Body of pancreas (tissue), 4 donors: Measurements from ENCODE around the gene FCHSD2. TPM values are rescaled to one million over a fixed set of nuclear protein-coding genes. Genes with fewer than 3 reads are reported as not detected.

Experiments used
- ATAC-seq: fragments of 150-250 bp; one replicate; pipeline ENCODE4 v1.9.1; 2016
- DNase-seq, 4 donors: peaks; one replicate each; pipeline ENCODE4 v3.0.0-alpha.2; 2019
- H3K27ac ChIP-seq, 4 donors: fragments of 200-600 bp; sonication (generic); 1 replicate in 3 of 4; 2 replicates in 1 of 4; pipeline versions ENCODE4 v1.5.1 to v1.6.1; 2016 to 2019; ENCODE audit warnings: mild to moderate bottlenecking in 1 of 4, mixed read lengths in 1 of 4, moderate library complexity in 1 of 4
- H3K27me3 ChIP-seq, 2 donors: fragments of 200-600 bp; sonication (generic); one replicate each; pipeline ENCODE4 v1.6.0; 2016; ENCODE audit warnings: mild to moderate bottlenecking in 1 of 2
- H3K36me3 ChIP-seq, 2 donors: fragments of 200-600 bp; sonication (generic); replicated peaks in 1 of 2; 2 replicates each; pipeline ENCODE4 v1.5.1; 2016; ENCODE audit warnings: low read depth in 2 of 2; ENCODE audit not compliant: insufficient read depth in 1 of 2
- H3K4me1 ChIP-seq: fragments of 200-600 bp; sonication (generic); one replicate; pipeline ENCODE4 v1.6.0; 2016
- H3K4me3 ChIP-seq, 2 donors: fragments of 200-600 bp; sonication (generic); 1 replicate in 1 of 2; 2 replicates in 1 of 2; pipeline ENCODE4 v1.5.1; 2016 to 2019
- H3K9me3 ChIP-seq, 3 donors: fragments of 200-600 bp; sonication (generic); 1 replicate in 2 of 3; 2 replicates in 1 of 3; pipeline ENCODE4 v1.5.1; 2016
- CTCF ChIP-seq, 7 experiments: fragments of 450-650 bp in 4 of 7; fragments of 200-600 bp in 3 of 7; sonication (generic) in 3 of 7; IDR thresholded peaks; one replicate each; pipeline ENCODE4 v1.5.1; 2016 to 2019; ENCODE audit warnings: antibody characterized with exemption in 7 of 7
- POLR2A ChIP-seq, 3 donors: fragments of 450-650 bp; IDR thresholded peaks; one replicate each; pipeline ENCODE4 v1.6.1; 2016; ENCODE audit warnings: antibody characterized with exemption in 3 of 3, mild to moderate bottlenecking in 2 of 3
- WGBS, 2 donors: methylation state at CpG; one replicate each; pipeline ENCODE4 v1.1.5; 2017; 5-methylcytosine and 5-hydroxymethylcytosine counted together
- intact Hi-C: fragments of 100-400 bp; cut with DNase I; formaldehyde crosslinking; loops from one replicate; pipeline ENCODE4 v1.15.1; 2023
- total RNA-seq, 2 donors: library from RNA; depleted of rRNA; stranded (reverse); fragments of >200 nt; gene quantifications; one replicate each; pipeline ENCODE4 v1.1.0, GENCODE V29; 2016

The FCHSD2 gene
- total RNA-seq, 2 donors from 2014 or later, result 7.3 to 8.0 TPM

GRCh38 chr11:72818971-72819370, 323.1 kb downstream of the FCHSD2 start:
- Histone ChIP-seq H3K4me1 (peaks cover 26% of the 10 kb centered on the region), H3K4me3 (no peak overlapping the region), H3K36me3 (peaks cover 0 to 2% of the 10 kb centered on the region in 2 donors), H3K27me3 (no peaks in the 10 kb centered on the region), H3K9me3 (no peaks in the 10 kb centered on the region), H3K27ac (no peak overlapping the region)
- ATAC-seq (no peak), DNase-seq (no peak)
- 77 to 86% methylated on average over 4 of the region's 4 CpGs for WGBS, 2 donors
- TF ChIP-seq CTCF (IDR thresholded peaks at IDR 0.05), result no peak
- no peak for TF ChIP-seq POLR2A (IDR thresholded peaks at IDR 0.05)
- intact Hi-C loops, result no loop called here

GRCh38 chr11:72817966-72818365, 324.2 kb downstream of the FCHSD2 start:
- WGBS, 2 donors, result 91 to 94% methylated on average over 3 to 4 of the region's 4 CpGs
- no peaks in the 10 kb centered on the region for H3K27me3 ChIP-seq
- TF ChIP-seq POLR2A (IDR thresholded peaks at IDR 0.05) (no peak), CTCF (IDR thresholded peaks at IDR 0.05) (no peak)
- intact Hi-C loops, result no loop called here
- peaks cover 34% of the 10 kb centered on the region for H3K4me1 ChIP-seq
- ATAC-seq (no peak), DNase-seq (no peak)
- no peaks in the 10 kb centered on the region for H3K9me3 ChIP-seq
- H3K27ac ChIP-seq, result no peak overlapping the region
- H3K4me3 ChIP-seq, result no peak overlapping the region
- H3K36me3 ChIP-seq, result peaks cover 0 to 2% of the 10 kb centered on the region in 2 donors

GRCh38 chr11:72816404-72816990, 325.6 kb downstream of the FCHSD2 start:
- DNase-seq (no peak), ATAC-seq (no peak)
- 69 to 95% methylated on average over 4 to 7 of the region's 7 CpGs for WGBS, 2 donors
- Histone ChIP-seq H3K4me1 (peaks cover 31% of the 10 kb centered on the region), H3K27ac (no peak overlapping the region), H3K36me3 (peaks cover 0 to 2% of the 10 kb centered on the region in 2 donors), H3K27me3 (no peaks in the 10 kb centered on the region), H3K4me3 (no peak overlapping the region), H3K9me3 (no peaks in the 10 kb centered on the region)
- intact Hi-C loops, result no loop called here
- no peak for TF ChIP-seq POLR2A (IDR thresholded peaks at IDR 0.05)
- no peak for TF ChIP-seq CTCF (IDR thresholded peaks at IDR 0.05)

- no peaks in the 10 kb centered on the region for H3K27me3 ChIP-seq
- WGBS, 2 donors, result 10 to 22% methylated on average over 10 to 13 of the region's 13 CpGs
- peak overlapping the region in 2 of 4 donors; percentile 95 to 98 for H3K27ac ChIP-seq
- TF ChIP-seq POLR2A (IDR thresholded peaks at IDR 0.05), result no peak
- no peak for TF ChIP-seq CTCF (IDR thresholded peaks at IDR 0.05)
- H3K4me3 ChIP-seq, result peak overlapping the region; percentile 50 to 69
- intact Hi-C loops, result no loop called here
- ATAC-seq (no peak), DNase-seq (no peak)
- peaks cover 0 to 2% of the 10 kb centered on the region in 2 donors for H3K36me3 ChIP-seq
- peaks cover 23% of the 10 kb centered on the region for H3K4me1 ChIP-seq
- no peaks in the 10 kb centered on the region for H3K9me3 ChIP-seq
Observed at GRCh38 chr11:72815110-72815618, 327.0 kb downstream of the FCHSD2 start.
